Kidney (tissue), 14 donors: ENCODE measurements around the gene CC2D1B. TPM values are rescaled to one million over a fixed set of nuclear protein-coding genes. Genes with fewer than 3 reads are reported as not detected.

ENCODE experiments used
- DNase-seq, 5 donors: peaks; one replicate each; pipeline ENCODE4 v3.0.0-alpha.2; 2013 to 2020
- FAIRE-seq: peaks from 2 replicates; lab custom pipeline; 2012; peaks lifted over from hg19 to GRCh38; lab: Jason Lieb, UNC
- H3K27ac ChIP-seq, 2 donors: one replicate each; pipeline ENCODE4 v1.7.0; 2013; ENCODE audit warnings: low read depth in 2 of 2, low read length in 2 of 2, inconsistent platforms in 1 of 2
- H3K27me3 ChIP-seq: one replicate; pipeline ENCODE4 v1.7.1; 2013; ENCODE audit warnings: low read length, inconsistent platforms; ENCODE audit not compliant: control insufficient read depth, insufficient read depth
- H3K36me3 ChIP-seq, 3 donors: one replicate each; pipeline versions ENCODE4 v1.7.0 to v1.7.1; 2013; ENCODE audit warnings: low read length in 3 of 3, control low read depth in 1 of 3, inconsistent platforms in 1 of 3; ENCODE audit not compliant: insufficient read depth in 3 of 3, control insufficient read depth in 2 of 3
- H3K4me1 ChIP-seq, 3 donors: one replicate each; pipeline versions ENCODE4 v1.7.0 to v1.7.1; 2013; ENCODE audit warnings: low read length in 3 of 3, inconsistent platforms in 1 of 3, low read depth in 1 of 3; ENCODE audit not compliant: control insufficient read depth in 2 of 3, insufficient read depth in 2 of 3
- H3K4me3 ChIP-seq, 3 donors: one replicate each; pipeline versions ENCODE4 v1.7.0 to v1.8.1; 2013; ENCODE audit warnings: low read length in 3 of 3, control low read depth in 1 of 3, inconsistent platforms in 1 of 3
- H3K9ac ChIP-seq, 3 donors: one replicate each; pipeline versions ENCODE4 v1.7.0 to v1.7.1; 2013; ENCODE audit warnings: low read length in 3 of 3, control low read depth in 1 of 3, inconsistent platforms in 1 of 3
- H3K9me3 ChIP-seq, 3 donors: one replicate each; pipeline versions ENCODE4 v1.7.0 to v1.7.1; 2013; ENCODE audit warnings: low read length in 3 of 3, control low read depth in 1 of 3, inconsistent platforms in 1 of 3; ENCODE audit not compliant: control insufficient read depth in 2 of 3, insufficient read depth in 1 of 3
- intact Hi-C: fragments of 100-400 bp; cut with DNase I; formaldehyde crosslinking; loops from one replicate; pipeline ENCODE4 v1.11.1; 2022
- polyA plus RNA-seq: library from polyadenylated mRNA; stranded (reverse); fragments of 350-450 nt; fragmentation: Illumina TruSeq; extraction: RNeasy Lipid Tissue Mini Kit (QIAGEN cat#74804); gene quantifications from one replicate; pipeline ENCODE4 v1.2.3, GENCODE V29; 2014; ENCODE audit warnings: low read depth, low replicate concordance; ENCODE audit not compliant: insufficient read depth
- total RNA-seq: library from RNA; stranded (reverse); fragmentation: NEBNext Ultra II Directional; extraction: Animal tissue kit (Norgen Biotek cat#: 25700); gene quantifications from one replicate; pipeline ENCODE4 v1.2.1, GENCODE V29; 2021
- TF ChIP-seq, protein P1 (sequence below): IDR thresholded peaks from 3 replicates; pipeline ENCODE4 v1.5.1; 2012; ENCODE audit warnings: mild to moderate bottlenecking, moderate library complexity, borderline replicate concordance; ENCODE audit not compliant: insufficient read depth; ENCODE audit errors: extremely low read depth
- donor health status: control.
- donor health status: control.
- donor health status: control.
- donor health status: control.
- donor health status: control.
- donor health status: DM: yes; HTN: yes; CAD: no.
- donor health status: Normal renal cell carcinoma (clear cell type).

The CC2D1B gene
- total and polyA plus RNA-seq, 2 donors from 2014 or later = 26.9 to 42.5 TPM

DNA sequence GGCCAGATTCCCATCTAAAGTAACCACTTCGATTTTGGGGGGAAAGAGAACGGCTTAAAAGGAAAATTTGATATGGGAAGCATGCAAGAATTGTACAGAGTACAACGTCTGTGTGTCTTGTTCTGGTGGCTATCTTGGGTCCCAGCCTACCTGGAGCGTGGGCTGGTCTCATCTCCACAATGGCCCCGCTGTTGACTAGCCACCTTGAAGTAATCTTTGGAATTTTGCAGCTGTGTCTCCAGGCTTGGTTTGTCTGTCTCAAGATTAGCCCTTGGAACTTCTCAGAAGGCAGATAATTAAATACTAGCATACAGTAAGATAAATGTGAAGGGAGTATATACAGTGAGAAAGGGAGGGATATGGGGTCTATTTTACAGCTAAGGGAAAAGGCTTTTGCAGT is 1.3 kb upstream of the CC2D1B start:
- intact Hi-C loops = no loop called here
- Histone ChIP-seq H3K27ac (no peak overlapping the region), H3K4me1 (peaks cover 5 to 15% (median 8%) of the 10 kb centered on the region in 3 donors), H3K27me3 (no peaks in the 10 kb centered on the region), H3K9ac (no peak overlapping the region), H3K9me3 (no peaks in the 10 kb centered on the region), H3K36me3 (peaks cover 0 to 6% (median 4%) of the 10 kb centered on the region in 3 donors), H3K4me3 (no peak overlapping the region)
- DNase-seq (peak in 1 of 5 donors; percentile 27), FAIRE-seq (no peak)
- TF ChIP-seq, protein P1, sequence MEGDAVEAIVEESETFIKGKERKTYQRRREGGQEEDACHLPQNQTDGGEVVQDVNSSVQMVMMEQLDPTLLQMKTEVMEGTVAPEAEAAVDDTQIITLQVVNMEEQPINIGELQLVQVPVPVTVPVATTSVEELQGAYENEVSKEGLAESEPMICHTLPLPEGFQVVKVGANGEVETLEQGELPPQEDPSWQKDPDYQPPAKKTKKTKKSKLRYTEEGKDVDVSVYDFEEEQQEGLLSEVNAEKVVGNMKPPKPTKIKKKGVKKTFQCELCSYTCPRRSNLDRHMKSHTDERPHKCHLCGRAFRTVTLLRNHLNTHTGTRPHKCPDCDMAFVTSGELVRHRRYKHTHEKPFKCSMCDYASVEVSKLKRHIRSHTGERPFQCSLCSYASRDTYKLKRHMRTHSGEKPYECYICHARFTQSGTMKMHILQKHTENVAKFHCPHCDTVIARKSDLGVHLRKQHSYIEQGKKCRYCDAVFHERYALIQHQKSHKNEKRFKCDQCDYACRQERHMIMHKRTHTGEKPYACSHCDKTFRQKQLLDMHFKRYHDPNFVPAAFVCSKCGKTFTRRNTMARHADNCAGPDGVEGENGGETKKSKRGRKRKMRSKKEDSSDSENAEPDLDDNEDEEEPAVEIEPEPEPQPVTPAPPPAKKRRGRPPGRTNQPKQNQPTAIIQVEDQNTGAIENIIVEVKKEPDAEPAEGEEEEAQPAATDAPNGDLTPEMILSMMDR = no peak

- DNase-seq (no peak), FAIRE-seq (no peak)
- intact Hi-C loops = no loop called here
- no peaks in the 10 kb centered on the region for H3K9me3 ChIP-seq
- no peaks in the 10 kb centered on the region for H3K27me3 ChIP-seq
- H3K4me3 ChIP-seq = peak overlapping the region; percentile 46 to 99 (median 65)
- H3K36me3 ChIP-seq = peaks cover 0 to 14% (median 9%) of the 10 kb centered on the region in 3 donors
- TF ChIP-seq, protein P1 = no peak
- H3K4me1 ChIP-seq = peaks cover 5 to 15% (median 8%) of the 10 kb centered on the region in 3 donors
- peak overlapping the region in 1 of 3 donors; percentile 35 for H3K9ac ChIP-seq
- peak overlapping the region; percentile 58 to 88 for H3K27ac ChIP-seq
Observed at GRCh38 chr1:52366517-52366827, 467 bp upstream of the CC2D1B start.

DNA sequence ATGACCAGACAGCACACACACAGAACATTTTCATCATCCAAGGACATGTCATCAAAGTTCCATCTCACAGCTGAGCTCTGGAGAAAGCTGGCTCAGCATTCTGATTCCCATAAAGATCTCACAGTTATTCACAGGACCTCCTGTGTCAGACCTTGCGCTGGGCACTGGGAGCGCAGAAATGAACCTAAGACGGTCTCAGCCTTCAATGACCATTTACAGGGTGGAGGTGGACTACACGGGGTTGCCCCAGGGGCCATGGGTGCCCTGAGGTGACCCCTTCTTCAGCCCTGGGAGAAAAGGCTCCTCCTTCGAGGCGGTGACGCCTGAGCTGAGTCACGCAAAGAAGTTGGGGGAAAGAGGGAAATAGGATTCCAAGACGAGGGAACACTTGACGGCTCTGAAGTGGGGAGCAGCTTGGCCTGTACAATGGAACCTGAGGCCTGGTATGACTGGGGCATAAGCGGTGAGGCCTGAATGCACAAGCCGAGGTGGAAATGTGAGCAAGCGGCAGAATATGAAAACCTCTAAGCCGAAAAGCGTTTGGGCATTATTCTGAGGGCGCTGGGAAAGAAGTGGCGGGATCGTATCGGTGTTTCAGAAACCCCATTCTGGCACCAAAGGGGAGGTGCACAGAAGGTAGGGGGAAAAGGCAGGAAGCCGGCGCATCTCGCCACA is 797 bp downstream of the CC2D1B start:
- DNase-seq (peak; percentile 18 to 85 (median 66)), FAIRE-seq (no peak)
- Histone ChIP-seq H3K9me3 (no peaks in the 10 kb centered on the region), H3K27ac (peak overlapping the region; percentile 88 to 92), H3K36me3 (peaks cover 0 to 27% (median 17%) of the 10 kb centered on the region in 3 donors), H3K4me3 (peak overlapping the region; percentile 76 to 99 (median 92)), H3K9ac (peak overlapping the region; percentile 66 to 96 (median 96)), H3K27me3 (no peaks in the 10 kb centered on the region), H3K4me1 (peaks cover 5 to 15% (median 8%) of the 10 kb centered on the region in 3 donors)
- intact Hi-C loops = no loop called here
- TF ChIP-seq, protein P1 = no peak
